K562 (cell line): Measurements from ENCODE around the gene DTL. TPM values are rescaled to one million over a fixed set of nuclear protein-coding genes. Genes with fewer than 3 reads are reported as not detected.

Experiments used
- ATAC-seq: fragments of 200-7000 bp; cut with Tn5 transposase; 3 replicates; pipeline ENCODE4 v1.9.1; 2020; ENCODE audit warnings: moderate library complexity
- BruUV-seq: library from RNA; stranded (reverse); fragments of 400-500 nt; replicated peaks from 2 replicates; lab custom pipeline; 2021; lab: Mats Ljungman, UMichigan
- CTCF ChIA-PET: fragments of 300-600 bp; formaldehyde crosslinking; extraction: SDS; loops from one replicate; lab custom pipeline; 2021; ENCODE audit warnings: low intra/inter-chr PET ratio; lab: Yijun Ruan, JAX
- POLR2A ChIA-PET: fragments of 300-600, 350-650 bp; sonication (Branson Sonifier 250); formaldehyde crosslinking; extraction: SDS; loops from one replicate; lab custom pipeline; 2021; ENCODE audit warnings: antibody characterized with exemption, inconsistent platforms; lab: Yijun Ruan, JAX
- DNase-seq, 4 experiments: peaks; one replicate each; pipeline versions ENCODE4 v3.0.0 to v3.0.0-alpha.2; 2011 to 2018; ENCODE audit warnings: low spot score in 3 of 4, mixed read lengths in 3 of 4; ENCODE audit errors: extremely low read depth in 1 of 4
- FAIRE-seq: peaks from 2 replicates; lab custom pipeline; 2011; peaks lifted over from hg19 to GRCh38; lab: Jason Lieb, UNC
- H2AFZ ChIP-seq: 2 replicates; pipeline ENCODE4 v1.6.0; 2011; ENCODE audit warnings: low read depth, low read length, control low read depth, inconsistent platforms
- H3K27ac ChIP-seq: fragments of 200-600 bp; 3 replicates; pipeline ENCODE4 v1.8.0; 2011; ENCODE audit warnings: low read depth, mild to moderate bottlenecking, control low read depth, inconsistent platforms, low read length, moderate library complexity, mixed read lengths; ENCODE audit errors: extremely low read depth
- H3K27me3 ChIP-seq, 2 experiments: fragments of 300-600 bp in 1 of 2; 2 replicates in 1 of 2; 3 replicates in 1 of 2; pipeline versions ENCODE4 v1.6.0 to v1.8.0; 2011; ENCODE audit warnings: inconsistent platforms in 2 of 2, low read length in 2 of 2, mild to moderate bottlenecking in 1 of 2, mixed read lengths in 1 of 2, moderate library complexity in 1 of 2; ENCODE audit not compliant: control insufficient read depth in 2 of 2, insufficient read depth in 2 of 2
- H3K36me3 ChIP-seq: fragments of 300-600 bp; 3 replicates; pipeline ENCODE4 v1.8.0; 2011; ENCODE audit warnings: mild to moderate bottlenecking, low read length, inconsistent platforms; ENCODE audit not compliant: control insufficient read depth, insufficient read depth
- H3K4me1 ChIP-seq, 2 experiments: fragments of 200-600 bp in 1 of 2; replicated peaks in 1 of 2; 2 replicates in 1 of 2; 3 replicates in 1 of 2; pipeline versions ENCODE4 v1.5.1 to v1.8.0; 2011; ENCODE audit warnings: inconsistent platforms in 2 of 2, low read length in 2 of 2, mild to moderate bottlenecking in 1 of 2, mixed read lengths in 1 of 2, moderate library complexity in 1 of 2; ENCODE audit not compliant: control insufficient read depth in 2 of 2, insufficient read depth in 2 of 2
- H3K4me2 ChIP-seq: 2 replicates; pipeline ENCODE4 v1.6.1; 2011; ENCODE audit warnings: low read length, control low read depth, inconsistent platforms, mixed read lengths; ENCODE audit not compliant: insufficient read depth
- H3K4me3 ChIP-seq: fragments of 200-600 bp; sonication (generic), shearing (Covaris generic); 2 replicates; pipeline ENCODE4 v1.5.1; 2016; ENCODE audit warnings: control low read depth, inconsistent platforms
- H3K79me2 ChIP-seq: fragments of 200-600 bp; 3 replicates; pipeline ENCODE4 v1.8.0; 2011; ENCODE audit warnings: low read length, inconsistent platforms; ENCODE audit not compliant: control insufficient read depth, insufficient read depth
- H3K9ac ChIP-seq, 2 experiments: 2 replicates each; pipeline versions ENCODE4 v1.6.0 to v1.6.1; 2011; ENCODE audit warnings: low read depth in 2 of 2, low read length in 2 of 2, control low read depth in 1 of 2, inconsistent platforms in 1 of 2, mild to moderate bottlenecking in 1 of 2, mixed read lengths in 1 of 2; ENCODE audit not compliant: insufficient read depth in 1 of 2
- H3K9me1 ChIP-seq: one replicate; pipeline ENCODE4 v1.6.0; 2011; ENCODE audit warnings: inconsistent platforms, mild to moderate bottlenecking, low read length, moderate library complexity; ENCODE audit not compliant: control insufficient read depth, insufficient read depth
- H3K9me3 ChIP-seq: replicated peaks from 2 replicates; pipeline ENCODE4 v1.5.1; 2011; ENCODE audit warnings: low read depth, low read length, inconsistent platforms; ENCODE audit not compliant: control insufficient read depth, insufficient read depth
- H4K20me1 ChIP-seq: replicated peaks from 2 replicates; pipeline ENCODE4 v1.6.1; 2011; ENCODE audit warnings: low read length, inconsistent platforms, mixed read lengths; ENCODE audit not compliant: control insufficient read depth, insufficient read depth
- NR1H2 ChIP-seq: sonication (generic); formaldehyde crosslinking; IDR thresholded peaks from 2 replicates; pipeline ENCODE4 v1.4.0; 2020; ENCODE audit warnings: mild to moderate bottlenecking, missing genetic modification reagents
- PML ChIP-seq: IDR thresholded peaks from 2 replicates; pipeline ENCODE4 v1.6.1; 2012; ENCODE audit warnings: low read length, inconsistent platforms
- PREB ChIP-seq: sonication (generic); formaldehyde crosslinking; IDR thresholded peaks from 2 replicates; pipeline ENCODE4 v1.8.1; 2023; ENCODE audit warnings: mild to moderate bottlenecking, missing genetic modification reagents
- ZFX ChIP-seq: sonication (generic); formaldehyde crosslinking; IDR thresholded peaks from 2 replicates; pipeline ENCODE4 v1.8.0; 2022; ENCODE audit warnings: mild to moderate bottlenecking, missing genetic modification reagents, moderate library complexity
- WGBS: fragments of 100-300 bp; shearing (Covaris generic); methylation state at CpG from one replicate; pipeline ENCODE4 v1.1.6; 2016; ENCODE audit warnings: low coverage, mixed read lengths; ENCODE audit not compliant: insufficient coverage; ENCODE audit errors: missing lambda C conversion rate; 5-methylcytosine and 5-hydroxymethylcytosine counted together
- in situ Hi-C: fragments of 300-500 bp; cut with MboI; formaldehyde crosslinking; loops from 4 replicates; pipeline ENCODE4 v1.15.0; 2018; ENCODE audit warnings: inconsistent platforms, mixed read lengths
- intact Hi-C: fragments of 100-400 bp; cut with micrococcal nuclease; formaldehyde crosslinking; loops from 2 replicates; pipeline ENCODE4 v1.14.2; 2022
- polyA plus RNA-seq, 8 experiments: library from polyadenylated mRNA; depleted of rRNA in 4 of 8; stranded (reverse) in 5 of 8; unstranded in 3 of 8; fragments of >200 nt; fragmentation: Nextera tagmentation in 2 of 8; fragmentation: Illumina TruSeq in 1 of 8; extraction: Ambion mirVana in 2 of 8; extraction: Trizol in 1 of 8; gene quantifications; 2 replicates each; pipeline versions ENCODE4 v1.2.1 to v1.2.3, GENCODE V29; 2011 to 2014; ENCODE audit warnings: inconsistent platforms in 1 of 8, missing spikeins in 1 of 8
- total RNA-seq, 7 experiments: library from RNA; depleted of rRNA in 6 of 7; stranded (reverse); fragments of >200 nt in 6 of 7; fragmentation: Illumina TruSeq in 2 of 7; extraction: Trizol in 2 of 7; gene quantifications; 2 replicates each; pipeline versions ENCODE4 v1.2.1 to v1.2.3, GENCODE V29; 2011 to 2021; ENCODE audit warnings: low replicate concordance in 1 of 7

DTL gene
- total and polyA plus RNA-seq, 9 of the 15 experiments (the other 6 are each of a cell fraction or from before 2014, with no cell fraction given): 38.3 to 81.0 (median 63.2) TPM

- FAIRE-seq (no peak), ATAC-seq (peak; percentile 9; the same call in 1 of the 3 replicates), DNase-seq (no peak)
- H4K20me1 ChIP-seq: no peaks in the 10 kb centered on the region
- no peak overlapping the region for H3K4me2 ChIP-seq
- H3K79me2 ChIP-seq: peaks cover 3% of the 10 kb centered on the region; the same call in 2 of the 3 replicates
- no TSS peak for BruUV-seq
- peaks cover 33% of the 10 kb centered on the region for H3K9me3 ChIP-seq
- in situ Hi-C loops: no loop called here
- POLR2A ChIA-PET: interaction anchor here (0.6 to 1.3 kb wide), 4 partner anchors 8 to 728 kb away, joined by 3 read pairs; no protein-coding TSS in a partner anchor
- H3K9ac ChIP-seq: no peak overlapping the region
- no peak for TF ChIP-seq NR1H2 (CRISPR knock-in tag)
- peak; percentile 17; the same call in 1 of the 2 replicates for TF ChIP-seq ZFX (CRISPR knock-in tag)
- TF ChIP-seq PML: 0 out of 2 replicates have a peak, but pooled peaks have one; percentile 17
- TF ChIP-seq PREB (CRISPR knock-in tag): no peak
- no peak overlapping the region for H3K4me3 ChIP-seq
- H3K36me3 ChIP-seq: peaks cover 66% of the 10 kb centered on the region
- CTCF ChIA-PET: no interaction called here
- 91% methylated on average over 2 of the region's 2 CpGs for WGBS
- H3K9me1 ChIP-seq: no peaks in the 10 kb centered on the region
- H2AFZ ChIP-seq: no peak overlapping the region
- H3K27me3 ChIP-seq: no peaks in the 10 kb centered on the region
- no peaks in the 10 kb centered on the region for H3K4me1 ChIP-seq
- intact Hi-C loops: no loop called here
- no peak overlapping the region for H3K27ac ChIP-seq
Observed at GRCh38 chr1:212055333-212055732, 19.8 kb downstream of the DTL start.
